ENCODE data around the gene RNF169.

- TF ChIP-seq EZH2 (IDR thresholded peaks at IDR 0.05; ENCODE audit: low read length, missing control alignments) (no peak), CTCF (conservative IDR thresholded peaks at IDR 0.05 in 1 of 2, IDR thresholded peaks at IDR 0.05 in 1 of 2; ENCODE audit: low read depth in 1 of 2, low read length in 2 of 2) (no peak)
Measured at GRCh38 chr11:74791333-74792100, 42.9 kb downstream of the RNF169 start.
